Measurements from ENCODE around the gene SH3RF1.

- TF ChIP-seq CTCF (IDR thresholded peaks at IDR 0.05) (no peak), POLR2A (IDR thresholded peaks at IDR 0.05) (no peak)
These were observed 134.4 kb downstream of the SH3RF1 start for GRCh38 chr4:169136330-169136729.

All from uterus (tissue), 2 donors.